Spleen (tissue), 7 donors: ENCODE measurements around the gene FBXL20.

Source experiments
- POLR2A ChIP-seq, 3 donors: fragments of 450-650 bp; IDR thresholded peaks; one replicate each; pipeline ENCODE4 v1.5.1; 2017; ENCODE audit warnings: antibody characterized with exemption in 3 of 3, mild to moderate bottlenecking in 1 of 3
- TF ChIP-seq, protein P1 (sequence below), 11 experiments: fragments of 200-600 bp in 7 of 11; fragments of 450-650 bp in 4 of 11; sonication (generic) in 4 of 11; IDR thresholded peaks in 8 of 11; conservative IDR thresholded peaks in 3 of 11; 1 replicate in 7 of 11; 2 replicates in 4 of 11; pipeline versions ENCODE4 v1.4.0 to v1.8.0; 2016 to 2021; ENCODE audit warnings: antibody characterized with exemption in 11 of 11, inconsistent platforms in 4 of 11, mild to moderate bottlenecking in 1 of 11
- donor health status: DM: no; HTN: no; CAD: no; lungs with moderate emphysema.
- donor health status: DM: no; HTN: no; CAD: no.
- donor health status: DM: no; HTN: no; CAD: no.

DNA sequence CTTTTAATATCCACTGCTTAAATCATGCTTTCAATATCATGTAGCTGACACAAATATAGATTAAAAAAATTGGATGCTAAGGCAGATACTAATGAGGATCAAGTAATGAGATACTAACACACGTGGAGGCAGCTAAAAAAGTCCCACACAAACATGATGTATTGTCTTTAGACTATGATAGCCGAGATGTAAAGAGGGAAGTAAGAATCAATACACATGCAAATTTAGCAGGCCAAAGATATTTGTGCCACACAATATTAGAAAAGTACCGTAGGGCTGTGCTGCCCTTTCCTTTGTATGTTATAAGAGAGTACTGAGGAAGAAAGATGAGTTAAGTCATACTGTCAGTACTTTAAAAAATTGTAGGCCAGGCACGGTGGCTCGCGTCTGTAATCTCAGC is 124.3 kb downstream of the FBXL20 start:
- TF ChIP-seq, protein P1, sequence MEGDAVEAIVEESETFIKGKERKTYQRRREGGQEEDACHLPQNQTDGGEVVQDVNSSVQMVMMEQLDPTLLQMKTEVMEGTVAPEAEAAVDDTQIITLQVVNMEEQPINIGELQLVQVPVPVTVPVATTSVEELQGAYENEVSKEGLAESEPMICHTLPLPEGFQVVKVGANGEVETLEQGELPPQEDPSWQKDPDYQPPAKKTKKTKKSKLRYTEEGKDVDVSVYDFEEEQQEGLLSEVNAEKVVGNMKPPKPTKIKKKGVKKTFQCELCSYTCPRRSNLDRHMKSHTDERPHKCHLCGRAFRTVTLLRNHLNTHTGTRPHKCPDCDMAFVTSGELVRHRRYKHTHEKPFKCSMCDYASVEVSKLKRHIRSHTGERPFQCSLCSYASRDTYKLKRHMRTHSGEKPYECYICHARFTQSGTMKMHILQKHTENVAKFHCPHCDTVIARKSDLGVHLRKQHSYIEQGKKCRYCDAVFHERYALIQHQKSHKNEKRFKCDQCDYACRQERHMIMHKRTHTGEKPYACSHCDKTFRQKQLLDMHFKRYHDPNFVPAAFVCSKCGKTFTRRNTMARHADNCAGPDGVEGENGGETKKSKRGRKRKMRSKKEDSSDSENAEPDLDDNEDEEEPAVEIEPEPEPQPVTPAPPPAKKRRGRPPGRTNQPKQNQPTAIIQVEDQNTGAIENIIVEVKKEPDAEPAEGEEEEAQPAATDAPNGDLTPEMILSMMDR (IDR thresholded peaks at IDR 0.05 in 8 of 11, conservative IDR thresholded peaks at IDR 0.05 in 3 of 11) = no peak
- no peak for TF ChIP-seq POLR2A (IDR thresholded peaks at IDR 0.05)
